Activated naive CD8-positive, alpha-beta T cell treated with anti-CD3 and anti-CD28 coated beads for 36 hours (primary cell): ENCODE measurements around the gene SLC38A7. TPM values are rescaled to one million over a fixed set of nuclear protein-coding genes. Genes with fewer than 3 reads are reported as not detected.

ENCODE experiments used
- DNase-seq: peaks from one replicate; pipeline ENCODE4 v3.0.0; 2021
- H3K27ac Mint-ChIP-seq: one replicate; pipeline ENCODE4 v1.8.0; 2022; ENCODE audit warnings: mild to moderate bottlenecking, moderate library complexity, mixed read lengths
- H3K27me3 Mint-ChIP-seq: one replicate; pipeline ENCODE4 v1.8.0; 2022; ENCODE audit warnings: mild to moderate bottlenecking, mixed read lengths
- H3K36me3 Mint-ChIP-seq: one replicate; pipeline ENCODE4 v1.8.0; 2021; ENCODE audit warnings: mild to moderate bottlenecking, mixed read lengths
- H3K4me1 Mint-ChIP-seq: one replicate; pipeline ENCODE4 v1.8.0; 2021; ENCODE audit warnings: mixed read lengths
- H3K4me3 Mint-ChIP-seq: one replicate; pipeline ENCODE4 v1.8.0; 2022; ENCODE audit warnings: mild to moderate bottlenecking, moderate library complexity, mixed read lengths
- H3K9me3 Mint-ChIP-seq: one replicate; pipeline ENCODE4 v1.8.0; 2022; ENCODE audit warnings: mixed read lengths
- total RNA-seq, 2 experiments: library from RNA; stranded (reverse); gene quantifications; one replicate each; pipeline ENCODE4 v1.2.3, GENCODE V29; 2021

SLC38A7 gene
- total RNA-seq, 2 experiments from 2014 or later, result 9.6 to 11.8 TPM

GRCh38 chr16:58629733-58630640 is 54.6 kb downstream of the SLC38A7 start, which contains the start of gene CNOT1:
TSS of gene CNOT1 (minus strand) at chr16:58629826. CDS start at chr16:58599337, 30,489 bp downstream.
- H3K27me3 Mint-ChIP-seq, result peaks cover 4% of the 10 kb centered on the region
- peaks cover 29% of the 10 kb centered on the region for H3K4me1 Mint-ChIP-seq
- H3K9me3 Mint-ChIP-seq, result no peaks in the 10 kb centered on the region
- H3K36me3 Mint-ChIP-seq, result peaks cover 19% of the 10 kb centered on the region
- H3K27ac Mint-ChIP-seq, result peak within 1 kb of the TSS; percentile 100
- peak within 1 kb of the TSS; percentile 100 for H3K4me3 Mint-ChIP-seq
- peak; percentile 97 for DNase-seq

- Mint-ChIP-seq H3K4me3 (peak overlapping the region; percentile 100), H3K9me3 (no peaks in the 10 kb centered on the region), H3K27me3 (peaks cover 4% of the 10 kb centered on the region), H3K27ac (peak overlapping the region; percentile 100), H3K36me3 (peaks cover 28% of the 10 kb centered on the region), H3K4me1 (peaks cover 34% of the 10 kb centered on the region)
- peak; percentile 56 for DNase-seq
Observed at GRCh38 chr16:58628845-58629732, 55.5 kb downstream of the SLC38A7 start.

- Mint-ChIP-seq H3K4me3 (no peak overlapping the region), H3K4me1 (peaks cover 28% of the 10 kb centered on the region), H3K27ac (peak overlapping the region; percentile 28), H3K27me3 (no peaks in the 10 kb centered on the region), H3K36me3 (peaks cover 48% of the 10 kb centered on the region), H3K9me3 (no peaks in the 10 kb centered on the region)
- no peak for DNase-seq
Observed at GRCh38 chr16:58624209-58624608, 60.4 kb downstream of the SLC38A7 start.

GRCh38 chr16:58620396-58620795 is 64.2 kb downstream of the SLC38A7 start:
- H3K4me1 Mint-ChIP-seq, result peaks cover 21% of the 10 kb centered on the region
- H3K4me3 Mint-ChIP-seq, result no peak overlapping the region
- no peaks in the 10 kb centered on the region for H3K27me3 Mint-ChIP-seq
- peaks cover 47% of the 10 kb centered on the region for H3K36me3 Mint-ChIP-seq
- DNase-seq, result no peak
- peak overlapping the region; percentile 65 for H3K27ac Mint-ChIP-seq
- no peaks in the 10 kb centered on the region for H3K9me3 Mint-ChIP-seq

GRCh38 chr16:58615280-58615679 is 69.3 kb downstream of the SLC38A7 start:
- peak overlapping the region; percentile 60 for H3K27ac Mint-ChIP-seq
- no peak for DNase-seq
- H3K4me1 Mint-ChIP-seq, result peaks cover 28% of the 10 kb centered on the region
- peaks cover 42% of the 10 kb centered on the region for H3K36me3 Mint-ChIP-seq
- H3K27me3 Mint-ChIP-seq, result no peaks in the 10 kb centered on the region
- peaks cover 1% of the 10 kb centered on the region for H3K9me3 Mint-ChIP-seq
- H3K4me3 Mint-ChIP-seq, result no peak overlapping the region

Other genes with a start within 250 kb of the SLC38A7 start
- gene NDRG4, start 184.6 kb downstream of the SLC38A7 start, total RNA-seq, result 1 to 10 TPM; 6.8 to 7.3 TPM
- 10 to 100 TPM; 18.7 to 20.2 TPM for gene SETD6, start 169.3 kb downstream of the SLC38A7 start, total RNA-seq
- 100 to 1,000 TPM; 295 to 317 TPM for gene CNOT1, start 54.9 kb downstream of the SLC38A7 start, total RNA-seq
- gene GOT2, start 49.5 kb upstream of the SLC38A7 start, total RNA-seq, result 100 to 1,000 TPM; 162 to 165 TPM